HG03457 (cell line): ENCODE data around the gene CLSTN1.

Experiments
- ATAC-seq: cut with Tn5 transposase; IDR thresholded peaks from one replicate; pipeline ENCODE4 v1.9.1; 2021; ENCODE audit warnings: moderate number of reproducible peaks; ENCODE audit not compliant: unreplicated experiment

Gene CLSTN1

DNA sequence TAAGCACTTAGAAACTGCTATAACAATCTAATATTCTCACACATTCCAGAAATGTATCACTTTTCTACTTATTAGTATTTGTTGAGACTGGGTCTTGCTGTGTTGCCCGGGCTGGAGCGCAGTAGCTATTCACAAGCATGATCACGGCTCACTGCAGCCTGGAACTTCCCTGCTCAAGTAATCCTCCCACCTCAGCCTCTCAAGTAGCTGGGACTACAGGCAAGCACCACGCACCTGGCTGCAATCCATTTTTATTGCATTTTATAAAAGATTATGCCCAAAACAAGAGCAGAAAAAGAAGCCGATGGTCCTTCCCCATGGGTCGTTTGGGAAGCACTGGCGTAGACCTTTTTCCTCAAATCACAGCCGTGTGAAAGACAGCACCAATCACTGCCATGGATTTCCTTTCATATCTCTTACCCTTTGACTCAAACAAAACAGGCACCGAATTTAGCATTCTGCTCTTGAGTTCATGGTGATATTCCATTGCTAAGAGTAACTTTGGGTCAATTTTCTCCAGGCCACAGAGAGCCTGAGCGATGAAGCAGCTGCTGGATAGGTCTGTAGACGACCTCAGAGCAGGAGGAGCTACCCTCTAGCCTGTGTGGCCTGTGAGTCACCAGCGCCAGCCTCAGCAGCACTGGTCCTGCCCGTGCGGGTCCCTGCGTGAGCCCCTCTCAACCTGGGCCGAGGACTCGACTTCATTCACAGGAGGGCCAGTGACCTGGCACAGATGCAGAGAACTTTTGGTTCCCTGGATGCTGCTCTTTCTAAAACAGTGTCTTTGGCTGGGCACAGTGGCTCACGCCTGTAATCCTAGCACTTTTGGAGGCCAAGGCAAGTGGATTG lies 91.4 kb downstream of the CLSTN1 start:
- no peak for ATAC-seq

DNA sequence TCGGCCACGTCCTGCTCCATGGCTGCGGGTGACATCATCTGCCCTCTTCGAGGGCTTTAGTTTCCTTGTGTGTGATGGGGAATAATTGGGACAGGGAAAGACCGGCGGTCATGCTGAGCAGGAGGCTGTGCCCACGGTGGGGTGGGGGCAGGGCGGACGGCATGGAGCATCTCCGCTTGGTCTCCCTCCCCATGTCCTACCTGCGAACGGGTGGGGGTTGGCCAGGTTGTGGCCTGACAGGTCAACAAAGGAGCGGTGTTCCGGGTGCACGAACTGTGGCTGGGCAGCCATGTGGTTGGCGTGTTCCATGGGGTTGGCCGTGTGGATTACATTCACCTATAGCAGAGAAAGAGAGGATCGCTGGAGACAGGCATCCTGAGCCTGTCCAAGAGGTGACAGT lies 92.2 kb downstream of the CLSTN1 start:
- no peak for ATAC-seq

DNA sequence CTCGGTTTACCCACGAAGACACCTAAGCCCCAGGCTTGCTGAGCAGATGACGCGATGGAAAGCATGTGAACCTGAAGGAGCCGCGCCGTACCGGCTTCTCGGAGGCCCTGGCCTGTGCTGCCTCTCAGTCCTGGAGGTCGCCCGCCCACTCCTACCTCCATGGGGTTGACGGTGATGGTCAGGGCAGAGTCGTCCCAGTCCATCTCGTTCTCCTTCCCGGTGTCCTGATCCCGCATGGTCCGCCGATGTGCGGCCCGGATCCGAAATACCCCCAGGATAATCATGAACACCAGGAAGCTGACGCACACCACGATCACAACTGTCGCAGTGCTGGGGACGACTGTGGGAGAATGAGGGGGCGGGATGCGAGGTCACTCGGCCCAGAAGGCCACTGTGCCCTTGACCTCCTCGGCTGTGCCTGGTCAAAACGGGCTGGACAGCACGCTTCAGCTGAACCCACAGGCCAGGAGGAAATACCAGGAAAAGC lies 92.7 kb downstream of the CLSTN1 start:
- ATAC-seq = no peak

- no peak for ATAC-seq
Measured at GRCh38 chr1:9730096-9730901, 93.5 kb downstream of the CLSTN1 start.

DNA sequence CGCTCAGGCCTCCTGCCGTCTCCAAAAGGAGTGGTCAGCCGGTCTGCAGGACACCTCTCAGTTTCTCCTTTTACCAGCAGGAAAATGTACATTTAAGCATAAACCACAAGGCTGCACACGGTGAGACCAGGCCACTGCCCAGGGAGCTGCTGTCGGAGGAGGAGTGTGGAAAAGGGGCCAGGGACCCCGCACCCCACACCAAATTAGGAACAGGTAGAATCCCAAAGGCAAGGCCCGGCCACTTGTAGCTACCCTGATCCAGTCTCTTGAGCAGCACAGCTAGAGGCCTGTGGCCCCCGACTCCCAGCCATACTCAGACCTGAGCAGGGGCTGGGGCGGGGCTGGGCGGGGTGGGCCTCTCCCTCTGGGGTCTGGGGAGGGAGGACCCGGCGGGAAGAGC lies 94.2 kb downstream of the CLSTN1 start:
- no peak for ATAC-seq

GRCh38 chr1:9728451-9729295 lies 95.1 kb downstream of the CLSTN1 start:
- no peak for ATAC-seq

DNA sequence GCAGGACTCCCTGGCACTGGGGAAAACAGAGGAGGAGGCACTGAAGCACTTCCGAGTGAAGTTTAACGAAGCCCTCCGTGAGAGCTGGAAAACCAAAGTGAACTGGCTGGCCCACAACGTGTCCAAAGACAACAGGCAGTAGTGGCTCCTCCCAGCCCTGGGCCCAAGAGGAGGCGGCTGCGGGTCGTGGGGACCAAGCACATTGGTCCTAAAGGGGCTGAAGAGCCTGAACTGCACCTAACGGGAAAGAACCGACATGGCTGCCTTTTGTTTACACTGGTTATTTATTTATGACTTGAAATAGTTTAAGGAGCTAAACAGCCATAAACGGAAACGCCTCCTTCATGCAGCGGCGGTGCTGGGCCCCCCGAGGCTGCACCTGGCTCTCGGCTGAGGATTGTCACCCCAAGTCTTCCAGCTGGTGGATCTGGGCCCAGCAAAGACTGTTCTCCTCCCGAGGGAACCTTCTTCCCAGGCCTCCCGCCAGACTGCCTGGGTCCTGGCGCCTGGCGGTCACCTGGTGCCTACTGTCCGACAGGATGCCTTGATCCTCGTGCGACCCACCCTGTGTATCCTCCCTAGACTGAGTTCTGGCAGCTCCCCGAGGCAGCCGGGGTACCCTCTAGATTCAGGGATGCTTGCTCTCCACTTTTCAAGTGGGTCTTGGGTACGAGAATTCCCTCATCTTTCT lies 96.7 kb downstream of the CLSTN1 start:
- no peak for ATAC-seq

- no peak for ATAC-seq
Measured at GRCh38 chr1:9726406-9726805, 97.4 kb downstream of the CLSTN1 start.

DNA sequence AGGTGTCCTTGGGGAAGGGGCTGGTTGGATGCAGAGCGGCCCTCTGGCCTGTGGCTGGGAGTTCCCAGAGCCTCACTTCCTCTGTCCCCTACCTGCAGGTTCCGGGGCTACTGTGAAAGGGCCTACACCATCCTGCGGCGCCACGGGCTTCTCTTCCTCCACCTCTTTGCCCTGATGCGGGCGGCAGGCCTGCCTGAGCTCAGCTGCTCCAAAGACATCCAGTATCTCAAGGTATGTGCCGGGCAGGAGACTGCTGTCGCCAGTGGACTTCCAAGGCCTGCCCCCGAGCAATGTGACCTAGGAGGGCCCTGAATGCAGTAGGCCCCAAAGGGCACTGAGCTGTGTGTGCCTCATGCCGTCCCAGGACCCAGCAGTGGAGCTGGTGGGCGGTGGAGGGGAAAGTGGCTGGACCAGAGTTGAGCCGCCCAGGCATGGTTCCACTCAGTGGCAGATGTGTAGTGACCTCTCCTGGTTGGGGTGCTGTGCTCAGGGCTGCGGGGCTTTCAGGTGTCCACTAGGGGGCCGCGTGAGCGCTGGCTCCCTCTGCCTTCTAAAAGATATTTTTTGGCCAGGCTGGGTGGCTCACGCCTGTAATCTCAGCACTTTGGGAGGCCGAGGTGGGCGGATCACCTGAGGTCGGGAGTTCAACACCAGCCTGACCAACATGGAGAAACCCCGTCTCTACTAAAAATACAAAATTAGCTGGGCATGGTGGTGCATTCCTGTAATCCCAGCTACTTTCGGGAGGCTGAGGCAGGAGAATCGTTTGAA lies 98.9 kb downstream of the CLSTN1 start:
- no peak for ATAC-seq

DNA sequence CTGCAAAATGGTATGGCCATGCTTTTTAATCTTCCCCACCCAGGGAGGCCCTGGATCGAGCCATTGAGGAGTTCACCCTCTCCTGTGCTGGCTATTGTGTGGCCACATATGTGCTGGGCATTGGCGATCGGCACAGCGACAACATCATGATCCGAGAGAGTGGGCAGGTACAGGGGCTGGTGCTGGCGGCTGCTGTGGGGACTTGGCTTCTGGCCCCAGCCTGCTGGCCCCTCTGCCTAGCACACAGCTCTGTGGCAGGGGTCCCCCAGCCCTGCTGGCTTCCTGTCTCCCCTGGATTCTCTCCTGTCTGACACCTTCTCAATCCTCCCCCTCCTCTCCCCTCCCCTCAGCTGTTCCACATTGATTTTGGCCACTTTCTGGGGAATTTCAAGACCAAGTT lies 99.8 kb downstream of the CLSTN1 start:
- no peak for ATAC-seq

- no peak for ATAC-seq
Measured at GRCh38 chr1:9723068-9723805, 100.5 kb downstream of the CLSTN1 start.

DNA sequence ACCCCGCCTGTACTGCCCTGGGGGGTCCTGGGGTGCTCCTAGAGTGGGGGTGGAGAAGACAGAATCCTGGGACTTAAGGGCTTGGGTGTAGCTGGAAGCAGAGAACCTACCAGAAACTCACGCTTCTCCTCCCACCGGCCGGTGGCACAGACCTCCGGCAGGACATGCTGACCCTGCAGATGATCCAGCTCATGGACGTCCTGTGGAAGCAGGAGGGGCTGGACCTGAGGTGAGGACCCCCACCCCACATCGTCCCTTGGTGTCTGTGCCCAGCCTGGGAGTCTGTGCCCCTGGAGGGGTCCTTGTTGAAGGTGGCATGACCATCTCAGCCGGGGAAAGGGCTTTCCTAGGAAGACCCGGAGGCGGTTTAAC lies 101.4 kb downstream of the CLSTN1 start:
- no peak for ATAC-seq

- no peak for ATAC-seq
Measured at GRCh38 chr1:9721606-9722377, 102.0 kb downstream of the CLSTN1 start.

- ATAC-seq = no peak
Measured at GRCh38 chr1:9720785-9721605, 102.8 kb downstream of the CLSTN1 start.

GRCh38 chr1:9719978-9720722 lies 103.6 kb downstream of the CLSTN1 start:
- ATAC-seq = no peak

DNA sequence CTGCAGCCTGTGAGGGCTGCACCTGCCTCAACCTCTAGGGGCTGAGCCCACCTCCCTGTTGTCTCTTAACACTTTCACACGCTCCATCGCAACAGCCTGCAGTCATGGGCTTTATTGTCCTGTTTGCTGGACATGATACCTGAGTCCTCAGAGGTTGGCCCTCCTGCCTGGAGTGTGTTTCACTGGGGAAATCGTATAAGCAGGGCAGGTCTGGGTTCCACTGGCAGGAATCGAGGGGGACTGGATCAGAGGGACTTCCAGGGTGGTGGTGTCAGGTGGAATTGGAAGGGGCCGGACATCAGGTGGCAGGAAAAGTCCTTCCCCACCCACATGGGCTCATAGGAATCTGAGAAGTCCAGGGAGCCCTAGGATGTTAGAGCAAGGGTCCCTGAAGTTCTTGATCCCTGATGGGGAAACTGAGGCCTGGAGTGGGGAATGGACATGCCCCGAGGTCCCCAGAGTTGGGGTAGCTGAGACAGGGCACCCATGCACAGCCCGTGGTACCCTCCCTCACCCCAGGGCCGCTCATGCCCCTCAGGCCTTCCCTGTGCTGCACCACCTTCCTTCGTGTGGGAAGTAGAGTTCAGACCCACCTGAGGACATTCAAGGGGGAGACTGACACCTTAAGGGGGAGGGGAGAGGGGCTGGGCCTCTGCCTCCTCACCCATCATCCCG lies 105.6 kb downstream of the CLSTN1 start:
- no peak for ATAC-seq
